Astrocyte (in vitro differentiated cells and primary cell): ENCODE data around the gene CENATAC. TPM values are rescaled to one million over a fixed set of nuclear protein-coding genes. Genes with fewer than 3 reads are reported as not detected.
"Not testable (repeated sequence)": the region's sequence is repeated elsewhere in the genome, so short reads cannot be mapped to it uniquely, and the experiment has no call there.

Source experiments
- DNase-seq: peaks from one replicate; pipeline ENCODE4 v3.0.0-alpha.2; 2010; ENCODE audit warnings: low read depth
- FAIRE-seq: peaks from 2 replicates; lab custom pipeline; 2011; peaks lifted over from hg19 to GRCh38; lab: Jason Lieb, UNC
- H2AFZ ChIP-seq: 2 replicates; pipeline ENCODE4 v1.6.0; 2012; ENCODE audit warnings: low read depth, low read length, inconsistent platforms
- H3K27ac ChIP-seq: 2 replicates; pipeline ENCODE4 v1.5.1; 2011; ENCODE audit warnings: low read depth, low read length, inconsistent platforms
- H3K27me3 ChIP-seq: 2 replicates; pipeline ENCODE4 v1.6.0; 2011; ENCODE audit warnings: low read length, inconsistent platforms; ENCODE audit not compliant: insufficient read depth
- H3K36me3 ChIP-seq: 2 replicates; pipeline ENCODE4 v1.5.1; 2011; ENCODE audit warnings: low read length, inconsistent platforms; ENCODE audit not compliant: insufficient read depth
- H3K4me1 ChIP-seq: 2 replicates; pipeline ENCODE4 v1.5.1; 2011; ENCODE audit warnings: low read length, inconsistent platforms; ENCODE audit not compliant: insufficient read depth
- H3K4me2 ChIP-seq: 2 replicates; pipeline ENCODE4 v1.6.0; 2012; ENCODE audit warnings: low read length, inconsistent platforms
- H3K4me3 ChIP-seq: 2 replicates; pipeline ENCODE4 v1.5.1; 2011; ENCODE audit warnings: low read depth, mild to moderate bottlenecking, low read length, inconsistent platforms; ENCODE audit not compliant: insufficient read depth
- H3K79me2 ChIP-seq: 2 replicates; pipeline ENCODE4 v1.6.0; 2012; ENCODE audit warnings: mild to moderate bottlenecking, low read length, inconsistent platforms; ENCODE audit not compliant: insufficient read depth
- H3K9ac ChIP-seq: 2 replicates; pipeline ENCODE4 v1.6.0; 2012; ENCODE audit warnings: mild to moderate bottlenecking, low read length, inconsistent platforms
- H3K9me3 ChIP-seq: 2 replicates; pipeline ENCODE4 v1.5.1; 2012; ENCODE audit warnings: low read depth, mild to moderate bottlenecking, low read length, inconsistent platforms; ENCODE audit not compliant: insufficient read depth
- H4K20me1 ChIP-seq: 2 replicates; pipeline ENCODE4 v1.6.0; 2012; ENCODE audit warnings: low read length, inconsistent platforms; ENCODE audit not compliant: insufficient read depth
- H3K27ac Mint-ChIP-seq: one replicate; pipeline ENCODE4 v1.8.0; 2021; ENCODE audit warnings: mild to moderate bottlenecking, mixed read lengths; ENCODE audit not compliant: unreplicated experiment
- H3K27me3 Mint-ChIP-seq: one replicate; pipeline ENCODE4 v1.8.0; 2021; ENCODE audit warnings: low read depth, mixed read lengths; ENCODE audit not compliant: unreplicated experiment
- H3K36me3 Mint-ChIP-seq: one replicate; pipeline ENCODE4 v1.8.0; 2021; ENCODE audit warnings: low read depth, mixed read lengths; ENCODE audit not compliant: unreplicated experiment
- H3K4me1 Mint-ChIP-seq: one replicate; pipeline ENCODE4 v1.8.0; 2021; ENCODE audit warnings: low read depth, mixed read lengths; ENCODE audit not compliant: unreplicated experiment
- H3K4me3 Mint-ChIP-seq: one replicate; pipeline ENCODE4 v1.8.0; 2021; ENCODE audit warnings: mild to moderate bottlenecking, moderate library complexity, mixed read lengths; ENCODE audit not compliant: unreplicated experiment
- H3K9me3 Mint-ChIP-seq: one replicate; pipeline ENCODE4 v1.8.0; 2021; ENCODE audit warnings: mild to moderate bottlenecking, mixed read lengths; ENCODE audit not compliant: unreplicated experiment
- CTCF ChIP-seq: IDR thresholded peaks from 2 replicates; pipeline ENCODE4 v1.5.1; 2011; ENCODE audit warnings: low read depth, mild to moderate bottlenecking, inconsistent platforms, low read length, moderate library complexity; ENCODE audit not compliant: insufficient read depth
- EZH2 ChIP-seq: IDR thresholded peaks from 2 replicates; pipeline ENCODE4 v1.6.1; 2012; ENCODE audit warnings: mild to moderate bottlenecking, low read length, inconsistent platforms; ENCODE audit not compliant: insufficient read depth
- total RNA-seq: library from RNA; stranded (reverse); gene quantifications from 2 replicates; pipeline ENCODE4 v1.2.1, GENCODE V29; 2021

The CENATAC gene
- total RNA-seq, 1 donor from 2014 or later: 25.4 TPM

DNA sequence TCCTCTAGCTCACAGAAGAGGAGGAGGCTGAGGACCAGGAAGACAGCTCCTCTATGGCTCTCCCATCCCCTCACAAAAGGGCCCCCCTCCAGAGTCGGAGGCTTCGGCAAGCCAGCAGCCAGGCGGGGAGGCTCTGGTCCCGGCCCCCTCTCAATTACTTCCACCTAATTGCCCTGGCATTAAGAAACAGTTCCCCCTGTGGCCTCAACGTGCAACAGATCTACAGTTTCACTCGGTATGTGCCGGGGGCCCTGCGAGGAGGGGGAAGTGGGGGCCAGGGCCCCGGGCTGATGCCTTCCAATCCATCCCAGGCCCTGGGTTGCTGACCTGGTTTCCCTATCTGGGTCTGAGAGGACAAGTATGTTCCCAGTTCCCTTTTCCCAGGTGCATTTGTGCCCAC, 18.5 kb upstream of the CENATAC start:
- no peak for FAIRE-seq
- no peak overlapping the region for H3K4me2 ChIP-seq

DNA sequence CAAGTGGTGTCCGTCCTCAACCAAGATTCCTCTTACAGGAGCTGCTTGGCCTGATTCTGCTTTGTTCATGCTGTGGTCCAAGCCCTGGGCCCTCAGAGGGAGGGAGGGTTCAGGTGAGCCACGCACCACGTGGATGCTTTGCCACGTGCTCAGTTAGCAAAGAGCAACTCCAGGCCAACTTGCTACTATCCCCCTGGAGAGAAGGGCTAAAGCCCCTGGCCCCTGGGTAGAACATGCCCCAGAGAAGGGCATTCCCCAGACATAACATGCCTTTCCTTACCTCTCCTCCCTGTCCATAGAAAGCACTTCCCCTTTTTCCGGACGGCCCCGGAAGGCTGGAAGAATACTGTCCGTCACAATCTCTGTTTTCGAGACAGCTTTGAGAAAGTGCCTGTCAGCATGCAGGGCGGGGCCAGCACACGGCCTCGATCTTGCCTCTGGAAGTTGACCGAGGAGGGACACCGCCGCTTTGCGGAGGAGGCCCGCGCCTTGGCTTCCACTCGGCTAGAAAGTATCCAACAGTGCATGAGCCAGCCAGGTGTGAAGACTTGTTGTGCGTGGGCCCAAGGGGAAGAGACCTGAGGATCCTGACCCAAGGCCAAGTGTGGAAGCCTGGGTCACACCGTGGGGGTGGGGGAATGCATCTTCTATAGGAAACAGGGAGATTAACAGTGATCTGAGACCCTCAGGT, 17.6 kb upstream of the CENATAC start:
- DNase-seq (no peak), FAIRE-seq (no peak)
- H3K9me3 ChIP-seq: no peaks in the 10 kb centered on the region
- no peak overlapping the region for H3K9ac ChIP-seq
- no peak overlapping the region for H3K27ac ChIP-seq
- H3K27ac Mint-ChIP-seq: no peak overlapping the region
- no peaks in the 10 kb centered on the region for H3K79me2 ChIP-seq
- peak overlapping the region; percentile 19 for H3K4me2 ChIP-seq
- TF ChIP-seq CTCF (no peak), EZH2 (no peak)
- peaks cover 6% of the 10 kb centered on the region for H3K4me1 Mint-ChIP-seq
- no peaks in the 10 kb centered on the region for H3K9me3 Mint-ChIP-seq
- peaks cover 17% of the 10 kb centered on the region for H3K27me3 Mint-ChIP-seq
- no peaks in the 10 kb centered on the region for H4K20me1 ChIP-seq
- H3K27me3 ChIP-seq: peaks cover 8% of the 10 kb centered on the region
- no peaks in the 10 kb centered on the region for H3K36me3 Mint-ChIP-seq
- no peak overlapping the region for H3K4me3 ChIP-seq
- H3K4me3 Mint-ChIP-seq: no peak overlapping the region
- no peaks in the 10 kb centered on the region for H3K36me3 ChIP-seq
- no peaks in the 10 kb centered on the region for H3K4me1 ChIP-seq
- peak overlapping the region; percentile 51 for H2AFZ ChIP-seq

More for the DNA sequence above, 18.5 kb upstream of the CENATAC start:
- Mint-ChIP-seq H3K4me1 (peaks cover 6% of the 10 kb centered on the region), H3K36me3 (no peaks in the 10 kb centered on the region), H3K4me3 (no peak overlapping the region), H3K27me3 (peaks cover 24% of the 10 kb centered on the region), H3K27ac (no peak overlapping the region), H3K9me3 (no peaks in the 10 kb centered on the region)
- DNase-seq: no peak
- H3K4me1 ChIP-seq: no peaks in the 10 kb centered on the region
- no peaks in the 10 kb centered on the region for H4K20me1 ChIP-seq
- H3K9me3 ChIP-seq: no peaks in the 10 kb centered on the region
- no peak overlapping the region for H3K27ac ChIP-seq
- H3K27me3 ChIP-seq: peaks cover 9% of the 10 kb centered on the region
- no peak overlapping the region for H2AFZ ChIP-seq
- no peak overlapping the region for H3K4me3 ChIP-seq
- H3K9ac ChIP-seq: no peak overlapping the region
- no peaks in the 10 kb centered on the region for H3K79me2 ChIP-seq
- no peaks in the 10 kb centered on the region for H3K36me3 ChIP-seq
- no peak for TF ChIP-seq EZH2
- no peak for TF ChIP-seq CTCF

DNA sequence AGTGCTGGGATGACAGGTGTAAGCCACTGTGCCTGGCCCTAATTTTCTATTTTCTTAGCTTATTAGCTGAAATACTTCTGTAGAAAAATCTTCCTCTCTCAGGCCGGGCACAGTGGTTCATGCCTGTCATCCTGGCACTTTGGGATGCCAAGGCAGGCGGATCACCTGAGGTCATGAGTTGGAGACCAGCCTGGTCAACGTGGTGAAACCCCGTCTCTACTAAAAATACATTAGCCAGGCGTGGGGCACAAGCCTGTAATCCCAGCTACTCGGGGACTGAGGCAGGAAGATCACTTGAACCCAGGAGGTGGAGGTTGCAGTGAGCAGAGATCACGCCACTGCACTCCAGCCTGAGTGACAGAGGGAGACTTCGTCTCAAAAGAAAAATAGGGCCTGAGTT, 13.6 kb upstream of the CENATAC start:
- FAIRE-seq, H3K9me3 ChIP-seq, H3K27ac Mint-ChIP-seq, H3K4me2 ChIP-seq, H3K4me3 ChIP-seq, H3K9me3 Mint-ChIP-seq, H3K36me3 Mint-ChIP-seq, H3K4me3 Mint-ChIP-seq, H4K20me1 ChIP-seq, H3K36me3 ChIP-seq, H3K4me1 Mint-ChIP-seq, H3K4me1 ChIP-seq, H3K27ac ChIP-seq, H3K79me2 ChIP-seq, H2AFZ ChIP-seq, H3K9ac ChIP-seq, H3K27me3 ChIP-seq, DNase-seq: not testable (repeated sequence)
- peaks cover 11% of the 10 kb centered on the region for H3K27me3 Mint-ChIP-seq
